Measurements from ENCODE around the gene CACNB2. TPM values are rescaled to one million over a fixed set of nuclear protein-coding genes. Genes with fewer than 3 reads are reported as not detected.
"Not testable (repeated sequence)": the region's sequence is repeated elsewhere in the genome, so short reads cannot be mapped to it uniquely, and the experiment has no call there.

CACNB2 gene
- total RNA-seq, 2 donors from 2014 or later, result 12.5 to 12.7 TPM

DNA sequence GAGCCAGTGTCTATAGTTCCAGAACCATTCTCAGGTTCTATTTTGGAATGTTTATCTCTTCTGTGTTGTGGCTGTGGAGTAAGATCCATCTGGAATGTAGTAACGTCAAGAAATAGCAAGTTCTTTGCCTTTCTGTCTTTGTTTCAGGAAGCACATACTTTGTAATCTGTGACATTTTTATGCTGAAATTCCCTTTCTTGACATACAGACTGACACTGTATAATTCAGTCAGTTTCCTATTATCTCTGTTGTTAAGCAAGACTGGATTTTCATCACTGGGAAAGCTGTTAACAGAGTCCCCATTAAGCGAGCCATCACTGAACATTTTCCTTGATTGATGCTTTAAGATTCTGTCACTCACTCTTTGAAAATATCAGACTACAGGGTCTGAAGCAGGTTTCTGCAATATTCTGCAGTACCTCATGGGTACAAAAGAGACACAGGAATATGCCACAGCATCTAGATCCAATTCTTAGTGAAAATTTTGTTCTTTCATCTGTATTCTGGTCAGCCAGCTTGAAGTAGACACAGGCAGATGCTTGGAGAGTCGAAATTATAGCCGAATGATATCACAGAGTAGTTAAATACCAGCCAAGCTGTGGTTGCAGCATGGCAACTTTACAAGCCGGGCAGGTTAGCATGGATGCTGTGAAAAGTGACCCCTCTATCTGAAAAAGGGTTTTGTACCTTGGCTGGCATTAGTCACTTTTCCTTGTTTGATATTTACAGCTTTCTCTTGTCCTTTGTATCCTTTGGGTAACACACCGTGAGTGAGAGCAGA, 62.6 kb downstream of the CACNB2 start:
- ATAC-seq, result no peak
- WGBS, 2 donors, result 76% methylated on average over 6 of the region's 6 CpGs
- DNase-seq, result no peak
- intact Hi-C loops (cut with DNase I), result no loop called here
- Histone ChIP-seq H3K27ac (no peak overlapping the region), H3K4me3 (no peak overlapping the region), H3K36me3 (replicated peaks in 1 of 2; ENCODE audit: insufficient read depth in 1 of 2, low read depth in 2 of 2) (no peaks in the 10 kb centered on the region), H3K9me3 (no peaks in the 10 kb centered on the region), H3K27me3 (no peaks in the 10 kb centered on the region), H3K4me1 (peaks cover 9% of the 10 kb centered on the region)
- TF ChIP-seq POLR2A (IDR thresholded peaks at IDR 0.05), result no peak
- TF ChIP-seq, protein P1, sequence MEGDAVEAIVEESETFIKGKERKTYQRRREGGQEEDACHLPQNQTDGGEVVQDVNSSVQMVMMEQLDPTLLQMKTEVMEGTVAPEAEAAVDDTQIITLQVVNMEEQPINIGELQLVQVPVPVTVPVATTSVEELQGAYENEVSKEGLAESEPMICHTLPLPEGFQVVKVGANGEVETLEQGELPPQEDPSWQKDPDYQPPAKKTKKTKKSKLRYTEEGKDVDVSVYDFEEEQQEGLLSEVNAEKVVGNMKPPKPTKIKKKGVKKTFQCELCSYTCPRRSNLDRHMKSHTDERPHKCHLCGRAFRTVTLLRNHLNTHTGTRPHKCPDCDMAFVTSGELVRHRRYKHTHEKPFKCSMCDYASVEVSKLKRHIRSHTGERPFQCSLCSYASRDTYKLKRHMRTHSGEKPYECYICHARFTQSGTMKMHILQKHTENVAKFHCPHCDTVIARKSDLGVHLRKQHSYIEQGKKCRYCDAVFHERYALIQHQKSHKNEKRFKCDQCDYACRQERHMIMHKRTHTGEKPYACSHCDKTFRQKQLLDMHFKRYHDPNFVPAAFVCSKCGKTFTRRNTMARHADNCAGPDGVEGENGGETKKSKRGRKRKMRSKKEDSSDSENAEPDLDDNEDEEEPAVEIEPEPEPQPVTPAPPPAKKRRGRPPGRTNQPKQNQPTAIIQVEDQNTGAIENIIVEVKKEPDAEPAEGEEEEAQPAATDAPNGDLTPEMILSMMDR (IDR thresholded peaks at IDR 0.05), result no peak

DNA sequence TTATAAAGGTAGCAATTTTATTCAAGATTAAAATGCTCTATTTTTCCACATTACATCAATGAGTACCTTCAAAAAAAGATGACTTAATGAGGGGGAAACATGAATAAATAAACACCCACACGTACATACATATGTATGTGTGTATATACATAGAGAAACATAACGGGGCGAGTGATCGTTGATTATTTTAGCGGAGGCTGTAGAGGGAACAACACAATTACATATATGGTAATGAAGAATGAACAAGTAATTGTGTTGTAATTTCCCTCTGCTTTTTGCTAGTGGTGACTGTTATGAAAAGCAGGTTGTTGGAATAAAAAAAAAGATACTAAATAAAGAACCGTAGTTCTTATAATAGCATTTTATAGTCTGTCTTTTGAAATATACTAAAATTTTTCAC, 63.2 kb downstream of the CACNB2 start:
- WGBS, 2 donors, result 71 to 89% methylated on average over 6 of the region's 6 CpGs
- no peak for TF ChIP-seq POLR2A (IDR thresholded peaks at IDR 0.05)
- TF ChIP-seq, protein P1 (IDR thresholded peaks at IDR 0.05), result no peak
- Histone ChIP-seq H3K9me3 (no peaks in the 10 kb centered on the region), H3K27ac (no peak overlapping the region), H3K4me1 (peaks cover 9% of the 10 kb centered on the region), H3K27me3 (no peaks in the 10 kb centered on the region), H3K4me3 (no peak overlapping the region), H3K36me3 (replicated peaks in 1 of 2; ENCODE audit: insufficient read depth in 1 of 2, low read depth in 2 of 2) (no peaks in the 10 kb centered on the region)
- no peak for DNase-seq
- ATAC-seq, result no peak
- intact Hi-C loops (cut with DNase I), result no loop called here

DNA sequence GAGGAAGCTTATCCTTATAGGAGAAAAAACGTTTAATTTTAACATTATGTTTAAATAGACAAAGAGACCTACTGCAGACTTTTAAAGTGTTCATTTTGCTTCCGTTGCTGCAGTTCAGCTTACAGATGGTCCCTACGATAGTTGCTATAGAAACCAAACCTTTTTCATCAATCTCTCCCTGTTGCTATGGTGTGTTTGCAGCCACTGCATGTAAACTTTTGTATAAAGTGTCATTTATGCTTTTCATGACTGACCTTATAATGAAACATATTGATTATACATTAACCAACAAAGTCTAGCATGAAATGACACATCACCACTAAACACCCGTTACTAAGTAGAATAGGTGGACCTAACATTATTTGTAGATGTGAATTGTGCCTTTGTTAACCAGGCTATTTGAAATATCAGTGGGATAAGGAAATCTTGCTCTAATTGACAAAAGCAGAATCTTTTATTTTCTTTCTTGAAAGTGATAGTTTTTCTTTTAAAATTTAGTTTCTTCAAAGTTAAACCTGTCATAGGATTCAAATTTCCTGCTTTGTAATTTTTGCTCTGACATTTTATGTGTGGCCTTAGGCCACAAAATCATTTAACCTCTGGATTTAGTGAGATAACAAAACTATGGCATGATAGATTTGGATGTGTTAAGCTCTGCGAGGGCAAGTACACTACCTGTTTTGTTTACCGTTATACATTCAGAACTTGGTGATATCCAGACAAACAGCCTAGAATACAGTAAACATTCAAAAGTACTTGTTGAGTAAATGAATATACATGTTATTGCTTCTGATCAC, 64.0 kb downstream of the CACNB2 start:
- no peak overlapping the region for H3K4me3 ChIP-seq
- H3K4me1 ChIP-seq, result peaks cover 13% of the 10 kb centered on the region
- 28 to 31% methylated on average over 6 of the region's 6 CpGs for WGBS, 2 donors

DNA sequence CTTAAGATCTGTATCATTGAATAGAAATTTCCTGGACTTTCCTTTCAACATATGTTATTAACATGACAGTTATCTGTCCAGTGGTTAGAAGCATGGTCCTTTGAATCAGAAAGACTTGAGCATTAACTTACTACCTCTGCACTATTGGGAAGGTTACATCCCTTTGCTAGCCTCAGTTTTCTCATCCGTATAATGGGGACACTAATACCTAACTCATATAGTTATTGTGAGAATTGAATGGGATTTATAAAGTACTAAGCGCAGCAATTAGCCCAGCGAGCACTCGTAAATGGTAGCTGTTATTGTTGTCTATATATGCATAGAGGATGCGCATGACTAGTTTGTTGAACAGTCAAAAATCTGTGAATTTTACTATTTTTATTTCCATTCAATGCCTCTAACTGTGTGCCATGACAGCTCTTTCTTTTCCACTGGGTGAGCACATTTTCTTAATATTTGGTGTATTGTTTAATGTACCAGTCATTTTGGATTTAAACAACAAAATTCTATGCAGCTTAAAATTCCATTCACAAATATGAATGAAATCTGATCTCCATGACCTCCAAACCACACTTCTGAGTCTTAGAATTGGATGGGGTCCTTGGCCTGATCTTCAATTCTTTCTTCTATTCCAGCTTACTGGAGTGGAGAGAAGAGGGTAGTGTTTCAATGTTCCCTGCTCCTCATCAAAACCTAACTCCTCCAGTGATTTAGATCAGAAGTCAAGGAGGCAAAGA, 65.0 kb downstream of the CACNB2 start:
- no peaks in the 10 kb centered on the region for H3K36me3 ChIP-seq (replicated peaks in 1 of 2; ENCODE audit: insufficient read depth in 1 of 2, low read depth in 2 of 2)
- DNase-seq (no peak), ATAC-seq (no peak)
- H3K27me3 ChIP-seq, result no peaks in the 10 kb centered on the region
- WGBS, 2 donors, result 96 to 97% methylated on average over 5 of the region's 5 CpGs
- TF ChIP-seq, protein P1 (IDR thresholded peaks at IDR 0.05), result no peak
- no peak for TF ChIP-seq POLR2A (IDR thresholded peaks at IDR 0.05)
- no peak overlapping the region for H3K27ac ChIP-seq
- no peak overlapping the region for H3K4me3 ChIP-seq
- intact Hi-C loops (cut with DNase I), result no loop called here
- H3K4me1 ChIP-seq, result peaks cover 14% of the 10 kb centered on the region
- no peaks in the 10 kb centered on the region for H3K9me3 ChIP-seq

More for the DNA sequence above, 64.0 kb downstream of the CACNB2 start:
- Histone ChIP-seq H3K27ac (no peak overlapping the region), H3K27me3 (no peaks in the 10 kb centered on the region), H3K36me3 (replicated peaks in 1 of 2; ENCODE audit: insufficient read depth in 1 of 2, low read depth in 2 of 2) (no peaks in the 10 kb centered on the region), H3K9me3 (no peaks in the 10 kb centered on the region)
- ATAC-seq (peak; percentile 77), DNase-seq (no peak)
- no peak for TF ChIP-seq POLR2A (IDR thresholded peaks at IDR 0.05)
- TF ChIP-seq, protein P1 (IDR thresholded peaks at IDR 0.05), result no peak
- intact Hi-C loops (cut with DNase I), result no loop called here

DNA sequence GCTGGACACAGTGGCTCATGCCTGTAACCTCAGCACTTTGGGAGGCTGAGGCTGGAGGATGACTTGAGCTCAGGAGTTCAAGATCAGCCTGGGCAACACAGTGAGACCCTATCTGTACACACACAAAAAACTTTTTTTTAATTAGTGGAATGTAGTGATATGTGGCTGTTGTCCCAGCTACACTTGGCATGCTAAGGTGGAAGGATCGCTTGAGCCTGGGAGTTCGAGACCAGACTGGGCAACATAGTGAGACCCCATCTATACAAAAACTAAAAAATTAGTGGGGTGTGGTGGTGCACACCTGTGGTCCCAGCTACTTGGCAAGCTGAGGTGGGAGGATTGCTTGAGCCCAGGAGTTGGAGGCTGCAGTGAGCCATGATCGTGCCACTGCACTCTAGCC, 68.0 kb downstream of the CACNB2 start:
- DNase-seq; H3K27ac ChIP-seq; H3K4me3 ChIP-seq; H3K27me3 ChIP-seq; H3K9me3 ChIP-seq; ATAC-seq; H3K36me3 ChIP-seq (replicated peaks in 1 of 2; ENCODE audit: insufficient read depth in 1 of 2, low read depth in 2 of 2); intact Hi-C loops (cut with DNase I): not testable (repeated sequence)
- H3K4me1 ChIP-seq, result peaks cover 42% of the 10 kb centered on the region
- 95 to 97% methylated on average over 3 of the region's 3 CpGs for WGBS, 2 donors
